Measurements from ENCODE around the gene NAGPA.

DNA sequence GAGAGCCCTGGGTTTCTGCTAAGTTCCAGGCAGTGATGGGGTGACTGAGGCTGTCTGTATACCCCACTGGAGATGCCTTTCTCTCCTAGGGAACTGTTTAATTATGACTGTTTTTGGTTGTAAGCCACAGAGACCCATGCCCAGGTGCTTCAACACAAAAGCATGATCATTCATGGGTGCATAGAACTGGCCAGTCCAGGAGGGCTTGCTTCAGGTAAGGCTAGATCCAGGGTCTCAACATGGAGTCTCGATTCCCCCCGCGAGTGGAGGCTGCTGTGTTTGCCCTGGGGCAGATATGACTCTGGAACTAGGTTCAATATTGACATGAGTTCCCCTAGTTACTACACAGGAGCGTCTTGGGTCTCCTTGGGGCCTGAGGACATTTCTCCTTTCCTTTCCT, 17.8 kb downstream of the NAGPA start:
- TF ChIP-seq, protein P1, sequence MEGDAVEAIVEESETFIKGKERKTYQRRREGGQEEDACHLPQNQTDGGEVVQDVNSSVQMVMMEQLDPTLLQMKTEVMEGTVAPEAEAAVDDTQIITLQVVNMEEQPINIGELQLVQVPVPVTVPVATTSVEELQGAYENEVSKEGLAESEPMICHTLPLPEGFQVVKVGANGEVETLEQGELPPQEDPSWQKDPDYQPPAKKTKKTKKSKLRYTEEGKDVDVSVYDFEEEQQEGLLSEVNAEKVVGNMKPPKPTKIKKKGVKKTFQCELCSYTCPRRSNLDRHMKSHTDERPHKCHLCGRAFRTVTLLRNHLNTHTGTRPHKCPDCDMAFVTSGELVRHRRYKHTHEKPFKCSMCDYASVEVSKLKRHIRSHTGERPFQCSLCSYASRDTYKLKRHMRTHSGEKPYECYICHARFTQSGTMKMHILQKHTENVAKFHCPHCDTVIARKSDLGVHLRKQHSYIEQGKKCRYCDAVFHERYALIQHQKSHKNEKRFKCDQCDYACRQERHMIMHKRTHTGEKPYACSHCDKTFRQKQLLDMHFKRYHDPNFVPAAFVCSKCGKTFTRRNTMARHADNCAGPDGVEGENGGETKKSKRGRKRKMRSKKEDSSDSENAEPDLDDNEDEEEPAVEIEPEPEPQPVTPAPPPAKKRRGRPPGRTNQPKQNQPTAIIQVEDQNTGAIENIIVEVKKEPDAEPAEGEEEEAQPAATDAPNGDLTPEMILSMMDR (IDR thresholded peaks at IDR 0.05): no peak
- no peak for TF ChIP-seq EZH2 (IDR thresholded peaks at IDR 0.05)
- no peak for TF ChIP-seq EZH2phosphoT487 (IDR thresholded peaks at IDR 0.05)

Data from neural progenitor cell (in vitro differentiated cells).